Measurements from ENCODE around the gene UVRAG. TPM values are rescaled to one million over a fixed set of nuclear protein-coding genes. Genes with fewer than 3 reads are reported as not detected.

UVRAG gene
- total and polyA plus RNA-seq, 2 of the 13 experiments (the other 11 are each of a cell fraction or from before 2014, with no cell fraction given) = 9.7 to 17.3 TPM

DNA sequence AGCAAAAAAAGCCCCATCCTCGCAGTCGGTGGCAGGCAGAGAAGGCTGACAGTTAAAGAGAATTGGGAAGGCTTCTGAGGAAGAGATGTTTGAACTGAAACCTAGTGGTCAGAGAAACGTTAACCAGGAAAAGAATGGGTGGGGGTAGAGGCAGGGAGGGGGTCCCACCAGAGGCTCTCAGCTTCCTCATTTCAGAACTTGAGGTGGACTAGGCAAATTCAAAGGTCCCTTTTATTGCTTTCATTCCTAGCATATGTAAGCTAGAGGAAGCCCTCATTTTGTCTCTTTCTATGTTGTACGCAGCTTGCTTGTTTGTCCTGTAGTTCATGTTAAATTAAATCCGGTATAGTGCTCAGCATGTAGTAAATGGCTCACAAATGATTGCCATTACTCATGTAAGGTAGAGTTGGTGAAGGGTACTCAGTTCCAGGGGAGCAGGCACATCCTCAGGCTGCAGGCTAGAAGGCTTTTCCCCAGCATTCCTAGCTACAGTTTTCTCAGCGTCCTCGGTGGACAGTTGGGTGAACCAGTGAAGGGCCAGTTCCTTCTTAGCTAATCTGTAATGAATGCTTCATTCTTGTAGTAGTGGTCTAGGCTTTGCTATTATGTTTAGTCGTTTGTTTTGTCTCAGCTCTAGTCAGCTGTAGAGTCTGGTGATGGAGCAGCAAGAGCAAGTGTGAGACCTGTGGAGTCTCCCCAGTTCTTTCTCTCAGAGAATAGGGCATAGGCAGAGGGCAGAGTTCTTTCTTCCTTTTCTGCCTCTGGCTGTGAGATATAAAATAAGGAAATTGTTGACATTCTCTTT lies 58.6 kb downstream of the UVRAG start:
- peaks cover 8% of the 10 kb centered on the region for H3K79me2 ChIP-seq (ENCODE audit: insufficient read depth, low read length)
- ATAC-seq (no peak), DNase-seq (ENCODE audit: low spot score) (no peak), FAIRE-seq (no peak)
- no peak overlapping the region for H3K9ac ChIP-seq (ENCODE audit: insufficient read depth, low read depth, low read length)
- intact Hi-C loops (cut with micrococcal nuclease; ENCODE audit: unreplicated experiment) = no loop called here
- no peaks in the 10 kb centered on the region for H3K9me3 ChIP-seq (ENCODE audit: low read length)
- ChIA-PET POLR2A (no interaction called here), CTCF (ENCODE audit: low intra/inter-chr PET ratio, low total read pairs) (no interaction called here)
- no peak overlapping the region for H2AFZ ChIP-seq (ENCODE audit: low read length)
- in situ Hi-C loops (cut with HindIII; ENCODE audit: extremely low pct_ligation_motif_present, low pct_unique_long_range_greater_than_20kb) = no loop called here
- no peak overlapping the region for H3K4me3 ChIP-seq (replicated peaks in 1 of 3; ENCODE audit: insufficient read depth in 1 of 3, low read depth in 2 of 3, low read length in 3 of 3)
- no TSS peak for BruUV-seq (replicated peaks)
- H3K27ac ChIP-seq (ENCODE audit: extremely low read length, insufficient read depth, low read length) = no peak overlapping the region
- peaks cover 6% of the 10 kb centered on the region; the same call in 1 of the 2 replicates for H3K4me1 ChIP-seq (ENCODE audit: insufficient read depth, low read length)
- no peak overlapping the region for H3K4me2 ChIP-seq (ENCODE audit: low read depth, low read length)
- TF ChIP-seq ZNF570 (CRISPR knock-in tag; IDR thresholded peaks at IDR 0.05; ENCODE audit: borderline replicate concordance) (no peak), NFKBIZ (CRISPR knock-in tag; IDR thresholded peaks at IDR 0.05) (no peak), ZNF264 (CRISPR knock-in tag; IDR thresholded peaks at IDR 0.05) (no peak), ZNF678 (CRISPR knock-in tag; IDR thresholded peaks at IDR 0.05) (no peak), ZSCAN9 (CRISPR knock-in tag; IDR thresholded peaks at IDR 0.05; ENCODE audit: borderline replicate concordance) (no peak), NFKB2 (CRISPR knock-in tag; IDR thresholded peaks at IDR 0.05; ENCODE audit: borderline replicate concordance) (no peak), ZNF775 (CRISPR knock-in tag; IDR thresholded peaks at IDR 0.05; ENCODE audit: borderline replicate concordance) (no peak), BRCA1 (CRISPR knock-in tag; IDR thresholded peaks at IDR 0.05) (no peak), SMAD3 (CRISPR knock-in tag; IDR thresholded peaks at IDR 0.05) (no peak), HNRNPH1 (optimal IDR thresholded peaks at IDR 0.05; ENCODE audit: low read depth, low read length) (no peak)
- H3K36me3 ChIP-seq (replicated peaks in 1 of 2; ENCODE audit: control insufficient read depth in 1 of 2, insufficient read depth in 2 of 2, low read length in 2 of 2) = no peaks in the 10 kb centered on the region
- 89% methylated on average over 8 of the region's 8 CpGs for WGBS (ENCODE audit: low lambda C conversion rate)
- H3K27me3 ChIP-seq (ENCODE audit: control insufficient read depth in 1 of 2, insufficient read depth in 2 of 2, low read length in 2 of 2) = no peaks in the 10 kb centered on the region
- H4K20me1 ChIP-seq (ENCODE audit: insufficient read depth, low read length) = no peaks in the 10 kb centered on the region

Measured in HepG2 (cell line).